GM12864 (cell line): ENCODE results near the gene PAK4.

Experiments used
- DNase-seq: peaks from one replicate; pipeline ENCODE4 v3.0.0-alpha.2; 2011; ENCODE audit warnings: low read depth
- H3K4me3 ChIP-seq: 2 replicates; pipeline ENCODE4 v1.5.1; 2011; ENCODE audit warnings: mild to moderate bottlenecking, low read depth, low read length, control low read depth
- TF ChIP-seq, protein P1 (sequence below): IDR thresholded peaks from 2 replicates; pipeline ENCODE4 v1.5.1; 2011; ENCODE audit warnings: low read depth, mild to moderate bottlenecking, moderate library complexity, low read length, control low read depth, inconsistent platforms; ENCODE audit errors: missing control alignments

PAK4 gene

DNA sequence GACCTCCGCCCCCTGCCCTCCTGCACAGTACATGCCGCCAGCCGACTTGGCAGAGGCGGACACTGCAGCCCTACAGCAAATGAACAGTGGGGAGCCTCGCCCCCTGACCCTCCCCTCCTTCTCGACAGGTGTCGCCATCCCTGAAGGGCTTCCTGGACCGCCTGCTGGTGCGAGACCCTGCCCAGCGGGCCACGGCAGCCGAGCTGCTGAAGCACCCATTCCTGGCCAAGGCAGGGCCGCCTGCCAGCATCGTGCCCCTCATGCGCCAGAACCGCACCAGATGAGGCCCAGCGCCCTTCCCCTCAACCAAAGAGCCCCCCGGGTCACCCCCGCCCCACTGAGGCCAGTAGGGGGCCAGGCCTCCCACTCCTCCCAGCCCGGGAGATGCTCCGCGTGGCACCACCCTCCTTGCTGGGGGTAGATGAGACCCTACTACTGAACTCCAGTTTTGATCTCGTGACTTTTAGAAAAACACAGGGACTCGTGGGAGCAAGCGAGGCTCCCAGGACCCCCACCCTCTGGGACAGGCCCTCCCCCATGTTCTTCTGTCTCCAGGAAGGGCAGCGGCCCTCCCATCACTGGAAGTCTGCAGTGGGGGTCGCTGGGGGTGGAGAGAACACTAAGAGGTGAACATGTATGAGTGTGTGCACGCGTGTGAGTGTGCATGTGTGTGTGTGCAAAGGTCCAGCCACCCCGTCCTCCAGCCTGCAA is 52.9 kb downstream of the PAK4 start:
- H3K4me3 ChIP-seq, result no peak overlapping the region
- no peak for DNase-seq
- TF ChIP-seq, protein P1, sequence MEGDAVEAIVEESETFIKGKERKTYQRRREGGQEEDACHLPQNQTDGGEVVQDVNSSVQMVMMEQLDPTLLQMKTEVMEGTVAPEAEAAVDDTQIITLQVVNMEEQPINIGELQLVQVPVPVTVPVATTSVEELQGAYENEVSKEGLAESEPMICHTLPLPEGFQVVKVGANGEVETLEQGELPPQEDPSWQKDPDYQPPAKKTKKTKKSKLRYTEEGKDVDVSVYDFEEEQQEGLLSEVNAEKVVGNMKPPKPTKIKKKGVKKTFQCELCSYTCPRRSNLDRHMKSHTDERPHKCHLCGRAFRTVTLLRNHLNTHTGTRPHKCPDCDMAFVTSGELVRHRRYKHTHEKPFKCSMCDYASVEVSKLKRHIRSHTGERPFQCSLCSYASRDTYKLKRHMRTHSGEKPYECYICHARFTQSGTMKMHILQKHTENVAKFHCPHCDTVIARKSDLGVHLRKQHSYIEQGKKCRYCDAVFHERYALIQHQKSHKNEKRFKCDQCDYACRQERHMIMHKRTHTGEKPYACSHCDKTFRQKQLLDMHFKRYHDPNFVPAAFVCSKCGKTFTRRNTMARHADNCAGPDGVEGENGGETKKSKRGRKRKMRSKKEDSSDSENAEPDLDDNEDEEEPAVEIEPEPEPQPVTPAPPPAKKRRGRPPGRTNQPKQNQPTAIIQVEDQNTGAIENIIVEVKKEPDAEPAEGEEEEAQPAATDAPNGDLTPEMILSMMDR, result no peak

DNA sequence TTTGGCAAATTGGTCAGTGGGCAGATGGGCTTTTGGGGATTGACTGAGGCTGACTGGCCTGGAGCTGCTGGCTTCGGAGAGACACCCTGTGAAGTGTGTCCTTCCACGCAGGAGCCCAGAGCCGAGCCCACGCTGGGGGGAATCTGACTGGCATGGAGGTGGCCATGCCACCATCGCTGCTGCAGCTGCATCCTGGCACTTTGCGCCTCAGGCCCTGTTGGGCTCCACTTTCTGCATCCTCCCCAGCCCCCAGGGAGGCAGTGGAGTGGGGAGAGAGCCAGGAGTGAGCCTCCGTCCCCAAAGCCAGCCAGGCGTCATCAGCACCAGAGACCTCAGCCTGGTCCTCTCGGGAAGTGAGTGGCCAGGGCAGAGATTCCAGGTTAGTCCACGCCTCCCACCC is 54.2 kb downstream of the PAK4 start:
- TF ChIP-seq, protein P1, result no peak
- DNase-seq, result no peak
- H3K4me3 ChIP-seq, result no peak overlapping the region

- no peak overlapping the region for H3K4me3 ChIP-seq
- no peak for DNase-seq
- TF ChIP-seq, protein P1, result no peak
Measured at GRCh38 chr19:39180749-39181148, 55.2 kb downstream of the PAK4 start.

DNA sequence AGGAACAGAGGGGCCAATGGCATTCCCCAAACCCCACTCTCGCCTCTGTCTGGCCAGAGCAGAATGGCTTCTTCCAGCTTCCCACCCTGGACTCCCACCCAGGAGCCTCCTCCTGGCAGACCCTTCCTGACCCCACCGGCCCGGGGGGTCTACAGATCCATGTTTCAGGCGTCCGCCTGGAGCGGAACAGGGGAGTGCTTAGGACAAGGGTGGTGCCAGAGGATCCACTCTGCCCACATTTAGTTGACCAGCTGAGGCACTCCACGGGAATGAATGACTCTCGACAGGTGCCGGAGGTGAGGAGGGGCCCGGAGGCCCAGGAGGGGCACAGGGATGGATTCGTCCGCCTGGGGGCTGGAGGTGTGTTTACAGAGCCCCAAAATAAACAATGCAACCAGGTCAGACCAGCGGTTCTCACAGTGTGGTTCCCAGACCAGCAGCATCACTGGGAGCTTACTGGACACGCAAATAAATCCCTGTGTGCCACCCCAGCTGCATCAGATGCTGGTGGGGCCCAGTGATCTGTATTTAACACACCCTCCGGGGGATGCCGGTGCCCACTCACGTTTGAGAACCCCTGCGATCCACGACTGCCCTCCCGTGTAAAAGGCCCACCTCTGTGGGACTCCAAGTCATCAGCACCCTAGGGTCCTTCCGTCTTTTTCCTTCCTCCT is 56.1 kb downstream of the PAK4 start:
- TF ChIP-seq, protein P1, result no peak
- H3K4me3 ChIP-seq, result no peak overlapping the region

GRCh38 chr19:39182174-39182505 is 56.6 kb downstream of the PAK4 start:
- DNase-seq, result no peak
- no peak overlapping the region for H3K4me3 ChIP-seq
- TF ChIP-seq, protein P1, result no peak

More for the DNA sequence above, 56.1 kb downstream of the PAK4 start:
- DNase-seq, result no peak

- no peak overlapping the region for H3K4me3 ChIP-seq
- TF ChIP-seq, protein P1, result no peak
- no peak for DNase-seq
Measured at GRCh38 chr19:39183104-39183503, 57.5 kb downstream of the PAK4 start.

- no peak overlapping the region for H3K4me3 ChIP-seq
- TF ChIP-seq, protein P1, result no peak
- no peak for DNase-seq
Measured at GRCh38 chr19:39186391-39186790, 60.8 kb downstream of the PAK4 start.
